K562 (cell line): Measurements from ENCODE around the gene MARK3. TPM values are rescaled to one million over a fixed set of nuclear protein-coding genes. Genes with fewer than 3 reads are reported as not detected.
A peak's percentile ranks its signal among the peaks of the same experiment; 100 is the strongest.

ENCODE experiments used
- BRF2 ChIP-seq: IDR thresholded peaks from 3 replicates; pipeline ENCODE4 v1.6.1; 2011; ENCODE audit warnings: borderline replicate concordance, mild to moderate bottlenecking; ENCODE audit not compliant: insufficient read length, insufficient read depth
- CCNT2 ChIP-seq: IDR thresholded peaks from 2 replicates; pipeline ENCODE4 v1.6.1; 2011; ENCODE audit warnings: borderline replicate concordance, low read depth, mild to moderate bottlenecking, moderate library complexity, mixed read lengths, low read length; ENCODE audit not compliant: insufficient read length; ENCODE audit errors: extremely low read depth
- CLOCK ChIP-seq: fragments of 250-450 bp; sonication (Bioruptor Pico); IDR thresholded peaks from 2 replicates; pipeline ENCODE4 v1.4.0; 2020; ENCODE audit warnings: mild to moderate bottlenecking, moderate library complexity, borderline replicate concordance
- CUX1 ChIP-seq: fragments of 200-800 bp; sonication (Bioruptor generic); IDR thresholded peaks from 2 replicates; pipeline ENCODE4 v1.6.1; 2016; ENCODE audit warnings: missing genetic modification characterization, missing compliant biosample characterization
- FIP1L1 ChIP-seq: fragments of 200-400 bp; formaldehyde crosslinking; IDR thresholded peaks from 2 replicates; pipeline ENCODE4 v1.6.1; 2018; ENCODE audit warnings: mild to moderate bottlenecking, low read depth, low read length; ENCODE audit not compliant: poor library complexity, severe bottlenecking
- MAFK ChIP-seq: IDR thresholded peaks from 2 replicates; pipeline ENCODE4 v1.6.1; 2011; ENCODE audit warnings: low read length, improper control_type of control experiment
- ZNF398 ChIP-seq: fragments of 250-450 bp; sonication (Bioruptor Pico); IDR thresholded peaks from 2 replicates; pipeline ENCODE4 v1.8.0; 2021; ENCODE audit warnings: moderate library complexity, mild to moderate bottlenecking, inconsistent platforms
- ZNF592 ChIP-seq: fragments of 450-650 bp; IDR thresholded peaks from 2 replicates; pipeline ENCODE4 v1.6.1; 2017; ENCODE audit warnings: antibody characterized with exemption, mild to moderate bottlenecking
- polyA plus RNA-seq, 8 experiments: library from polyadenylated mRNA; depleted of rRNA in 4 of 8; stranded (reverse) in 5 of 8; unstranded in 3 of 8; fragments of >200 nt; fragmentation: Nextera tagmentation in 2 of 8; fragmentation: Illumina TruSeq in 1 of 8; extraction: Ambion mirVana in 2 of 8; extraction: Trizol in 1 of 8; gene quantifications; 2 replicates each; pipeline versions ENCODE4 v1.2.1 to v1.2.3, GENCODE V29; 2011 to 2014; ENCODE audit warnings: inconsistent platforms in 1 of 8, missing spikeins in 1 of 8
- total RNA-seq, 7 experiments: library from RNA; depleted of rRNA in 6 of 7; stranded (reverse); fragments of >200 nt in 6 of 7; fragmentation: Illumina TruSeq in 2 of 7; extraction: Trizol in 2 of 7; gene quantifications; 2 replicates each; pipeline versions ENCODE4 v1.2.1 to v1.2.3, GENCODE V29; 2011 to 2021; ENCODE audit warnings: low replicate concordance in 1 of 7
- TF ChIP-seq, protein P1 (sequence below): fragments of 250-450 bp; sonication (Bioruptor Pico); IDR thresholded peaks from 2 replicates; pipeline ENCODE4 v1.5.0; 2021

MARK3 gene
- total and polyA plus RNA-seq, 9 of the 15 experiments (the other 6 are each of a cell fraction or from before 2014, with no cell fraction given), result 10.1 to 68.7 (median 56.3) TPM

- no peak for TF ChIP-seq CUX1
- no peak for TF ChIP-seq FIP1L1
- TF ChIP-seq, protein P1, sequence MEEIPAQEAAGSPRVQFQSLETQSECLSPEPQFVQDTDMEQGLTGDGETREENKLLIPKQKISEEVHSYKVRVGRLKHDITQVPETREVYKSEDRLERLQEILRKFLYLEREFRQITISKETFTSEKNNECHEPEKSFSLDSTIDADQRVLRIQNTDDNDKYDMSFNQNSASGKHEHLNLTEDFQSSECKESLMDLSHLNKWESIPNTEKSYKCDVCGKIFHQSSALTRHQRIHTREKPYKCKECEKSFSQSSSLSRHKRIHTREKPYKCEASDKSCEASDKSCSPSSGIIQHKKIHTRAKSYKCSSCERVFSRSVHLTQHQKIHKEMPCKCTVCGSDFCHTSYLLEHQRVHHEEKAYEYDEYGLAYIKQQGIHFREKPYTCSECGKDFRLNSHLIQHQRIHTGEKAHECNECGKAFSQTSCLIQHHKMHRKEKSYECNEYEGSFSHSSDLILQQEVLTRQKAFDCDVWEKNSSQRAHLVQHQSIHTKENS (CRISPR knock-in tag), result no peak
- peak; percentile 19; the same call in 1 of the 2 replicates for TF ChIP-seq ZNF592
- TF ChIP-seq CLOCK (CRISPR knock-in tag), result no peak
- TF ChIP-seq CCNT2, result no peak
- TF ChIP-seq BRF2, result no peak
- TF ChIP-seq MAFK, result no peak
- TF ChIP-seq ZNF398 (CRISPR knock-in tag), result no peak
These were observed 22.4 kb upstream of the MARK3 start (continued) for GRCh38 chr14:103362780-103363179.
